GM23338 (cell line): ENCODE measurements around the gene MAP4.

ENCODE experiments used
- CREB1 ChIP-seq: fragments of 250-450 bp; sonication (Bioruptor Pico); IDR thresholded peaks from 2 replicates; pipeline ENCODE4 v1.5.0; 2020; ENCODE audit warnings: low read depth, mild to moderate bottlenecking, moderate library complexity
- CTCF ChIP-seq, 2 experiments: fragments of 200-600 bp in 1 of 2; sonication (generic) in 1 of 2; conservative IDR thresholded peaks; 2 replicates each; pipeline versions ENCODE4 v1.5.1 to v1.6.1; 2016 to 2017; ENCODE audit warnings: antibody characterized with exemption in 2 of 2, low read depth in 2 of 2, mild to moderate bottlenecking in 2 of 2, moderate library complexity in 1 of 2
- EZH2 ChIP-seq: fragments of 200-600 bp; sonication (generic); IDR thresholded peaks from one replicate; pipeline ENCODE4 v1.8.0; 2017; ENCODE audit warnings: antibody characterized with exemption, mild to moderate bottlenecking, low read depth; ENCODE audit not compliant: unreplicated experiment
- EZH2phosphoT487 ChIP-seq: fragments of 200-600 bp; sonication (generic); IDR thresholded peaks from one replicate; pipeline ENCODE4 v1.8.1; 2018; ENCODE audit warnings: antibody characterized with exemption; ENCODE audit not compliant: unreplicated experiment
- JUNB ChIP-seq: IDR thresholded peaks from one replicate; pipeline ENCODE4 v1.6.1; 2016; ENCODE audit warnings: antibody characterized with exemption; ENCODE audit not compliant: unreplicated experiment
- POLR2AphosphoS5 ChIP-seq: IDR thresholded peaks from 2 replicates; pipeline ENCODE4 v1.6.1; 2016; ENCODE audit warnings: antibody characterized with exemption, low read depth
- REST ChIP-seq: IDR thresholded peaks from one replicate; pipeline ENCODE4 v1.6.1; 2018; ENCODE audit warnings: antibody characterized with exemption; ENCODE audit not compliant: unreplicated experiment
- STAT1 ChIP-seq: IDR thresholded peaks from one replicate; pipeline ENCODE4 v1.6.1; 2016; ENCODE audit warnings: antibody characterized with exemption; ENCODE audit not compliant: unreplicated experiment
- ZNF114 ChIP-seq: fragments of 250-450 bp; sonication (Bioruptor Pico); IDR thresholded peaks from 2 replicates; pipeline ENCODE4 v1.5.0; 2020; ENCODE audit warnings: mild to moderate bottlenecking, moderate library complexity

GRCh38 chr3:47851888-47852603 is 164.2 kb downstream of the MAP4 start:
- TF ChIP-seq CTCF (conservative IDR thresholded peaks at IDR 0.05; ENCODE audit: low read depth in 2 of 2) (no peak), EZH2 (no peak), POLR2AphosphoS5 (no peak), STAT1 (no peak), REST (no peak), JUNB (no peak), EZH2phosphoT487 (no peak), CREB1 (CRISPR knock-in tag) (no peak), ZNF114 (CRISPR knock-in tag) (no peak)
